Upper lobe of right lung (tissue), 1 donor: ENCODE results near the gene ADAMTS6. TPM values are rescaled to one million over a fixed set of nuclear protein-coding genes. Genes with fewer than 3 reads are reported as not detected.
A peak's percentile ranks its signal among the peaks of the same experiment; 100 is the strongest.

Experiments
- ATAC-seq: fragments of 200-7000 bp; cut with Tn5 transposase; one replicate; pipeline ENCODE4 v1.9.1; 2020; ENCODE audit warnings: mild to moderate bottlenecking, moderate library complexity
- DNase-seq: peaks from one replicate; pipeline ENCODE4 v3.0.0-alpha.2; 2020
- H3K27ac ChIP-seq: fragments of 200-600 bp; one replicate; pipeline ENCODE4 v1.8.0; 2022
- H3K27me3 ChIP-seq: fragments of 200-600 bp; one replicate; pipeline ENCODE4 v1.8.0; 2022; ENCODE audit warnings: mild to moderate bottlenecking
- H3K36me3 ChIP-seq: fragments of 200-600 bp; one replicate; pipeline ENCODE4 v1.8.0; 2022
- H3K4me1 ChIP-seq: fragments of 200-600 bp; one replicate; pipeline ENCODE4 v1.8.0; 2022
- H3K4me3 ChIP-seq: fragments of 200-600 bp; one replicate; pipeline ENCODE4 v1.8.0; 2022; ENCODE audit warnings: mild to moderate bottlenecking
- H3K9me3 ChIP-seq: fragments of 200-600 bp; one replicate; pipeline ENCODE4 v1.8.0; 2022
- intact Hi-C: fragments of 100-400 bp; cut with DNase I; formaldehyde crosslinking; loops from one replicate; pipeline ENCODE4 v1.11.0; 2022
- total RNA-seq: library from RNA; stranded (reverse); fragmentation: NEBNext Ultra II Directional; extraction: Animal tissue kit (Norgen Biotek cat#: 25700); gene quantifications from one replicate; pipeline ENCODE4 v1.2.1, GENCODE V29; 2021
- TF ChIP-seq, protein P1 (sequence below): fragments of 200-600 bp; IDR thresholded peaks from one replicate; pipeline ENCODE4 v1.8.0; 2022; ENCODE audit warnings: antibody characterized with exemption
- donor health status: DM: no; HTN: yes; CAD: no; lungs with severe emphysema.

ADAMTS6 gene
- total RNA-seq, 1 donor from 2014 or later: 2.3 TPM

DNA sequence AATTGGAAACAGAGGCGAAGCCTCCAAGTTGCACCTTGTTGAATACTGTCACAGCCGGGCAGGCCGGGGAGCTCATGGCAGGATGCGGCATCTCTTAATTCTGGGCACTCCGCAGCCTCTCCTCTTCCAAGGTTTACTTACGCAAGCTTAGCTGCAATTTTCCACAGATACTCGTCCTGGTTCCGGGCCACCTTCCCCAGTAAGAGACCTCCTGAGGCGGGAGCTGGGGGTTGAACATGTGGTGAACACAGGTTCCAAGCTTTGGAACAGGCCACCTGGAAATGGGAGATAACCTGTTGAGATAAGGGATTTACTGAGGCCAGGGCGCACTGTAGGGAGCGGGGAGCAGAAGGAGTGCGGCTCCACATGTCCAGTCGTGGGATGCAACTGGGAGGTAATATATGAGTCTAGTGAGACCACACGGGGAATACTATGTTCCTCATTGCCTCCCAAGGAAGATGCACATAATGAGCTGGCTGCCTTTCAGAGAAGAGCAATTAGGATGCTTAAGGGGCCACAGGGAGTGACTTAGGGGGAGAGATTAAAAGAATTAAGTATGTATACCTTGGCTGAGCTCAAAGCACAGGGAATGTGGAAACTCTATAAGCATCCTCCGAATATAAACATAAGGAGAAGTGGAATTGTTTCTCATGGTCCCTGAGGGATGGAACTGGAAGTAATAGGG lies 377.8 kb downstream of the ADAMTS6 start:
- intact Hi-C loops: no loop called here
- Histone ChIP-seq H3K4me1 (peaks cover 4% of the 10 kb centered on the region), H3K27ac (peak overlapping the region; percentile 87), H3K27me3 (no peaks in the 10 kb centered on the region), H3K9me3 (no peaks in the 10 kb centered on the region), H3K4me3 (peak overlapping the region; percentile 68), H3K36me3 (no peaks in the 10 kb centered on the region)
- DNase-seq (no peak), ATAC-seq (no peak)
- TF ChIP-seq, protein P1, sequence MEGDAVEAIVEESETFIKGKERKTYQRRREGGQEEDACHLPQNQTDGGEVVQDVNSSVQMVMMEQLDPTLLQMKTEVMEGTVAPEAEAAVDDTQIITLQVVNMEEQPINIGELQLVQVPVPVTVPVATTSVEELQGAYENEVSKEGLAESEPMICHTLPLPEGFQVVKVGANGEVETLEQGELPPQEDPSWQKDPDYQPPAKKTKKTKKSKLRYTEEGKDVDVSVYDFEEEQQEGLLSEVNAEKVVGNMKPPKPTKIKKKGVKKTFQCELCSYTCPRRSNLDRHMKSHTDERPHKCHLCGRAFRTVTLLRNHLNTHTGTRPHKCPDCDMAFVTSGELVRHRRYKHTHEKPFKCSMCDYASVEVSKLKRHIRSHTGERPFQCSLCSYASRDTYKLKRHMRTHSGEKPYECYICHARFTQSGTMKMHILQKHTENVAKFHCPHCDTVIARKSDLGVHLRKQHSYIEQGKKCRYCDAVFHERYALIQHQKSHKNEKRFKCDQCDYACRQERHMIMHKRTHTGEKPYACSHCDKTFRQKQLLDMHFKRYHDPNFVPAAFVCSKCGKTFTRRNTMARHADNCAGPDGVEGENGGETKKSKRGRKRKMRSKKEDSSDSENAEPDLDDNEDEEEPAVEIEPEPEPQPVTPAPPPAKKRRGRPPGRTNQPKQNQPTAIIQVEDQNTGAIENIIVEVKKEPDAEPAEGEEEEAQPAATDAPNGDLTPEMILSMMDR: no peak

DNA sequence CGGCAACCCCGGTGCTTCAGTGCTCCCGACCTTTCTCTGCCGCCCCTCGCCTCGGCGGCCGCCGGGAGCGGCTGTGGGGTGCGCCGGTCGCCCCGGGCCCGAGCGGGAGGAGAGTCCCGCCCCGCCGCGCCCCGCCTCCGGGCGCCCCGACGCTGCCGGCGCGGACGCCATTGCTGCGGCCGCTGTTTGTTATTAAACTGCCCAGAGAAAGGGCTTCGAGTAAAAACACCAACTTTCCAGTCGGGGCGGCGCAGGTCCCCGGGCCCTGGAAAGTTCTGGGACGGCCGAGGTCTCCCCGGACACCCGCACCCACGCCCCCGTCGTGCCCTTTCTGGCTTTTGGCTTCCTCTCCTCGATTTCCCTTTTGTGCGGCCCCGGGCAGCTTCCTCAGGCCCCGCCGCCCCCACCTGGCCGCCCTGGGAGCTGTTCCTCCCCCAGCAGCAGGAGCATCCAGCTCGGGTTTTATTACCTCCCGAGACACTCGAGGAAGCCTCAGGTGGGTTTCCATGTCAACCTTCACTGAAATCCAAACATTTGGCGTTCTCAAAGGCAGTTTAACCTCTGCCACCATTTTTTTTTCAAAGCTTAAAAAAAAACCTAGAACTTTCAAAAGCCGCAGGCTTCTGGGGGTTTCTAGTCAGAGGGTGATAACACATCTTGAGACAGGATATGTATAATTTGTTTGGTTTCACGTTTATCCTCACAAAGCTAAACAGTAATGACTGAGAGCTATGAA lies 378.6 kb downstream of the ADAMTS6 start:
- DNase-seq (peak; percentile 86), ATAC-seq (peak; percentile 91)
- intact Hi-C loops: no loop called here
- Histone ChIP-seq H3K36me3 (no peaks in the 10 kb centered on the region), H3K27me3 (no peaks in the 10 kb centered on the region), H3K9me3 (no peaks in the 10 kb centered on the region), H3K4me1 (peaks cover 4% of the 10 kb centered on the region), H3K27ac (peak overlapping the region; percentile 87), H3K4me3 (peak overlapping the region; percentile 68)
- TF ChIP-seq, protein P1: peak; percentile 38

- no peak for DNase-seq
- H3K36me3 ChIP-seq: no peaks in the 10 kb centered on the region
- H3K27ac ChIP-seq: peak overlapping the region; percentile 87
- H3K9me3 ChIP-seq: no peaks in the 10 kb centered on the region
- peak overlapping the region; percentile 68 for H3K4me3 ChIP-seq
- TF ChIP-seq, protein P1: no peak
- H3K4me1 ChIP-seq: peaks cover 4% of the 10 kb centered on the region
- intact Hi-C loops: no loop called here
- no peaks in the 10 kb centered on the region for H3K27me3 ChIP-seq
- no peak for ATAC-seq
Measured at GRCh38 chr5:65102371-65102975, 379.2 kb downstream of the ADAMTS6 start.

GRCh38 chr5:65101632-65102100 lies 380.1 kb downstream of the ADAMTS6 start:
- Histone ChIP-seq H3K9me3 (no peaks in the 10 kb centered on the region), H3K4me1 (peaks cover 4% of the 10 kb centered on the region), H3K4me3 (no peak overlapping the region), H3K27me3 (no peaks in the 10 kb centered on the region), H3K36me3 (no peaks in the 10 kb centered on the region), H3K27ac (no peak overlapping the region)
- intact Hi-C loops: no loop called here
- TF ChIP-seq, protein P1: no peak
- no peak for DNase-seq
- ATAC-seq: no peak

DNA sequence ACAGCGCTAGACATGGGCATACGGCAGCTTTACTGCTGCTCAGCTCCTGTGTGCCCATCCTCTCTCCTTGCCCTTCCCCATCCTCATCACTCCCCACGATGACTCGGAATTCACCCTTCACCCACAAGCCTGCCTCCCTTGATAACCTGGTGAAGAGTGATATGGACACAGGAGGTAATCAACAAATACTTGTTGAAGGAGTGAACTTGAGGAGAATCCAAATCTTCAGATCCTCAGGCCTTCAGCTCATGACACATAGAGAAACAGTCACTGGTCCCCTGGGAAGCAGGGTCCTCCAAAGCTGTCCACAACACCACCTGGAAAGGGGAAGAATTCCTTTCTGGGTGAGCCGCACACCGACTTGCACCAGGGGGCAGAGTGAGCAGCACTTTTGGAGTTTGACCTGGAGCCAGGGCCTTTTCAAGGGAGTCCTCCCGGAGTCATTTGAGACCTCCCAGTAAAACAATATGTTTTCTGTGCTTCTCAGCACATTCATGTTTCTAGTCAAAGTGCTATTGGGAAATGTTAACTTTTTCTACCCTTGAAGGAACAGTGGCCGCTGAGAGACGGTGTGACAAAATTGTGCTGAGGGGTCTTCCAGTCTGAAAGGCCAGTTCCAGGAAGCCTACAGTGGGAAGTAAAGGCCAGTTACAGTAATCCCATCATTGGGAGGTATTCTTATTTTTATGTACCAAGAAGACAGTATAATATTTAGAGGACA lies 380.6 kb downstream of the ADAMTS6 start:
- ATAC-seq: peak; percentile 69
- intact Hi-C loops: no loop called here

More for the DNA sequence above, 380.6 kb downstream of the ADAMTS6 start:
- Histone ChIP-seq H3K27me3 (no peaks in the 10 kb centered on the region), H3K36me3 (no peaks in the 10 kb centered on the region), H3K9me3 (no peaks in the 10 kb centered on the region), H3K27ac (no peak overlapping the region), H3K4me3 (no peak overlapping the region), H3K4me1 (peaks cover 4% of the 10 kb centered on the region)
- TF ChIP-seq, protein P1: peak; percentile 57
- peak; percentile 73 for DNase-seq

Other genes with a start within 250 kb of the ADAMTS6 start
- 2.3 TPM for gene CENPK, start 81.2 kb upstream of the ADAMTS6 start, total RNA-seq
- gene PPWD1, start 81.4 kb upstream of the ADAMTS6 start, total RNA-seq: 33.6 TPM
- gene TRIM23, start 142.4 kb upstream of the ADAMTS6 start, total RNA-seq: 14.7 TPM
- 3.4 TPM for gene SHLD3, start 143.1 kb upstream of the ADAMTS6 start, total RNA-seq
- 19.6 TPM for gene TRAPPC13, start 143.1 kb upstream of the ADAMTS6 start, total RNA-seq
- gene SGTB, start 240.2 kb upstream of the ADAMTS6 start, total RNA-seq: 10.8 TPM
- 15.8 TPM for gene NLN, start 240.3 kb upstream of the ADAMTS6 start, total RNA-seq